ENCODE data around the gene SNRNP25. TPM values are rescaled to one million over a fixed set of nuclear protein-coding genes. Genes with fewer than 3 reads are reported as not detected.

The SNRNP25 gene
- total and polyA plus RNA-seq, 9 of the 15 experiments (the other 6 are each of a cell fraction or from before 2014, with no cell fraction given), result 59.0 to 176 (median 108) TPM

- Histone ChIP-seq H2AFZ (ENCODE audit: low read depth, low read length) (no peak overlapping the region), H3K79me2 (ENCODE audit: control insufficient read depth, insufficient read depth, low read length) (peaks cover 7% of the 10 kb centered on the region; the same call in 1 of the 3 replicates), H3K9me1 (ENCODE audit: control insufficient read depth, insufficient read depth, low read length) (no peaks in the 10 kb centered on the region), H3K4me1 (replicated peaks in 1 of 2; ENCODE audit: control insufficient read depth in 2 of 2, insufficient read depth in 2 of 2, low read length in 2 of 2) (peaks cover 29 to 58% of the 10 kb centered on the region in 2 experiments; a peak in 4 of 5 replicates), H3K4me2 (ENCODE audit: insufficient read depth, low read length) (peak overlapping the region; percentile 69), H3K9ac (ENCODE audit: insufficient read depth in 1 of 2, low read depth in 2 of 2, low read length in 2 of 2) (peak overlapping the region in 1 of 2 experiments; percentile 55; a peak in 3 of 4 replicates), H3K4me3 (no peak overlapping the region), H3K9me3 (replicated peaks; ENCODE audit: control insufficient read depth, insufficient read depth, low read depth, low read length) (no peaks in the 10 kb centered on the region), H4K20me1 (replicated peaks; ENCODE audit: control insufficient read depth, insufficient read depth, low read length) (no peaks in the 10 kb centered on the region), H3K36me3 (ENCODE audit: control insufficient read depth, insufficient read depth, low read length) (peaks cover 49% of the 10 kb centered on the region; the same call in 2 of the 3 replicates), H3K27ac (ENCODE audit: extremely low read depth, low read depth, low read length) (peak overlapping the region; percentile 71), H3K27me3 (ENCODE audit: control insufficient read depth in 2 of 2, insufficient read depth in 2 of 2, low read length in 2 of 2) (no peaks in the 10 kb centered on the region)
- DNase-seq (ENCODE audit: extremely low read depth in 1 of 4, low spot score in 3 of 4) (peak; percentile 59 to 90 (median 72)), ATAC-seq (peak; percentile 92), FAIRE-seq (peak; percentile 99)
- ChIA-PET CTCF (ENCODE audit: low intra/inter-chr PET ratio) (interaction anchor here (0.9 kb wide), 1 partner anchor 76 kb away, joined by 5 read pairs; no protein-coding TSS in a partner anchor), POLR2A (interaction anchor here (0.6 to 1.4 kb wide), 5 partner anchors 9 to 32 kb away, joined by 3 to 4 read pairs (median 4); no protein-coding TSS in a partner anchor)
- in situ Hi-C loops (cut with MboI), result loop anchor here (5.0 kb wide), 1 partner anchor 77 kb away; the partner anchor contains the start of gene HBQ1
- intact Hi-C loops (cut with micrococcal nuclease), result no loop called here
- no TSS peak for BruUV-seq (replicated peaks)
- 0% methylated on average over 3 of the region's 3 CpGs for WGBS (ENCODE audit: insufficient coverage, low coverage, missing lambda C conversion rate)
- TF ChIP-seq TEAD1 (CRISPR knock-in tag; IDR thresholded peaks at IDR 0.05) (no peak), RCOR1 (IDR thresholded peaks at IDR 0.05; ENCODE audit: borderline replicate concordance in 1 of 2, low read depth in 2 of 2, low read length in 2 of 2) (0 out of 4 replicates have a peak, but pooled peaks of 1 of the 2 experiments have one; percentile 21), SOX6 (IDR thresholded peaks at IDR 0.05) (peak; percentile 26; the same call in 1 of the 2 replicates), BCL6 (CRISPR knock-in tag; IDR thresholded peaks at IDR 0.05) (no peak), SNAPC5 (CRISPR knock-in tag; IDR thresholded peaks at IDR 0.05) (no peak), KDM1A (IDR thresholded peaks at IDR 0.05) (peak in 1 of 2 experiments; percentile 7; a peak in 1 of 4 replicates), ZKSCAN3 (CRISPR knock-in tag; IDR thresholded peaks at IDR 0.05) (no peak), MYNN (IDR thresholded peaks at IDR 0.05) (peak; percentile 62; the same call in 1 of the 2 replicates), MYNN (CRISPR knock-in tag; IDR thresholded peaks at IDR 0.05) (no peak), ZNF175 (CRISPR knock-in tag; IDR thresholded peaks at IDR 0.05; ENCODE audit: low read depth) (no peak), MXD1 (CRISPR knock-in tag; IDR thresholded peaks at IDR 0.05; ENCODE audit: borderline replicate concordance, poor library complexity, severe bottlenecking) (no peak), NFIC (IDR thresholded peaks at IDR 0.05) (peak; percentile 63), C11orf30 (IDR thresholded peaks at IDR 0.05; ENCODE audit: low read depth) (peak; percentile 94), POLR2G (IDR thresholded peaks at IDR 0.05; ENCODE audit: low read depth, low read length) (no peak), JUND (IDR thresholded peaks at IDR 0.05; ENCODE audit: borderline replicate concordance, low read depth, low read length) (peak; percentile 31; the same call in 1 of the 2 replicates), JUND (tag; IDR thresholded peaks at IDR 0.05; ENCODE audit: borderline replicate concordance, low read depth, low read length) (no peak), KLF1 (tag; IDR thresholded peaks at IDR 0.05) (0 out of 2 replicates have a peak, but pooled peaks have one; percentile 11), NFYB (IDR thresholded peaks at IDR 0.05; ENCODE audit: extremely low read depth, insufficient read length) (no peak), TCF3 (CRISPR knock-in tag; IDR thresholded peaks at IDR 0.05) (peak; percentile 88), DMBX1 (CRISPR knock-in tag; IDR thresholded peaks at IDR 0.05; ENCODE audit: borderline replicate concordance) (0 out of 2 replicates have a peak, but pooled peaks have one; percentile 37), MAFG (tag; conservative IDR thresholded peaks at IDR 0.05) (peak; percentile 93), IRF9 (tag; IDR thresholded peaks at IDR 0.05) (no peak), SMAD4 (CRISPR knock-in tag; conservative IDR thresholded peaks at IDR 0.05) (peak; percentile 42; the same call in 1 of the 2 replicates)
These were observed 51.3 kb downstream of the SNRNP25 start for GRCh38 chr16:104928-105327.
